Measurements from ENCODE around the gene PHTF2.

PHTF2 gene

DNA sequence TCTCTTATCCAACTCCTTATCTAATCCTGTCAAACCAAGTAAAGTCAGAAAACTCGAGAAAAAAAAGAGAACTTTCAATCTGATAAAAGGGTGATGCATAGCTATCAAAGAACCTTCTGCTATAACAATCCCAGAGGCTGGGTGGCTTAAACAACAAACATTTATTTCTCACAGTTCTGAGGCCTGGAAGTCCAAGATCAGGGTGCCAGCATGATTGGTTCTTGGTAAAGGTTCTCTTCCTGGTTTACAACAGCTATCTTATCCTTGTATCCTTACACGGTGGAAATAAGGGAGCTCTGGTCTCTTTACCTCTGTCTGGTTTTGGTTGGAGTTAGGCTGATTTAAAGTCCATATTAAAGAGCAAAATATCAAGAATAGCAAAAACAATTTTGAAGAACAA is 131.9 kb downstream of the PHTF2 start:
- DNase-seq (ENCODE audit: extremely low read depth, low read depth), result no peak
- TF ChIP-seq, protein P1, sequence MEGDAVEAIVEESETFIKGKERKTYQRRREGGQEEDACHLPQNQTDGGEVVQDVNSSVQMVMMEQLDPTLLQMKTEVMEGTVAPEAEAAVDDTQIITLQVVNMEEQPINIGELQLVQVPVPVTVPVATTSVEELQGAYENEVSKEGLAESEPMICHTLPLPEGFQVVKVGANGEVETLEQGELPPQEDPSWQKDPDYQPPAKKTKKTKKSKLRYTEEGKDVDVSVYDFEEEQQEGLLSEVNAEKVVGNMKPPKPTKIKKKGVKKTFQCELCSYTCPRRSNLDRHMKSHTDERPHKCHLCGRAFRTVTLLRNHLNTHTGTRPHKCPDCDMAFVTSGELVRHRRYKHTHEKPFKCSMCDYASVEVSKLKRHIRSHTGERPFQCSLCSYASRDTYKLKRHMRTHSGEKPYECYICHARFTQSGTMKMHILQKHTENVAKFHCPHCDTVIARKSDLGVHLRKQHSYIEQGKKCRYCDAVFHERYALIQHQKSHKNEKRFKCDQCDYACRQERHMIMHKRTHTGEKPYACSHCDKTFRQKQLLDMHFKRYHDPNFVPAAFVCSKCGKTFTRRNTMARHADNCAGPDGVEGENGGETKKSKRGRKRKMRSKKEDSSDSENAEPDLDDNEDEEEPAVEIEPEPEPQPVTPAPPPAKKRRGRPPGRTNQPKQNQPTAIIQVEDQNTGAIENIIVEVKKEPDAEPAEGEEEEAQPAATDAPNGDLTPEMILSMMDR (IDR thresholded peaks at IDR 0.05; ENCODE audit: low read depth, low read length), result no peak

DNA sequence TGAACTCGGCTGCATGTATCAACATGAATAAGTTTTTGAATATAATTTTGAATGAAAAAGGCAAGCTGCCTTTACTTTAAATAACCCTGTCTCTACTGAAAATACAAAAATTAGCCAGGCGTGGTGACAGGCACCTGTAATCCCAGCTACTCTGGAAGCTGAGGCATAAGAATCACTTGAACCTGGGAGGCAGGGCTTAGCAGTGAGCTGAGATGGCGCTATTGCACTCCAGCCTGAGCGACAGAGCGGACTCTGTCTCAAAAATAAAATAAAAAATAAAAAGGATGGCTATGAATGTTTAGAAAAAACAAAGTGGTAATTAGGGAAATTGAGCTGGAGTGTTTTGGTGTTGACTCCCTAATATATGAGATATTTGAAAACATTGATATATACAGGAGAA is 133.3 kb downstream of the PHTF2 start:
- no peak for DNase-seq (ENCODE audit: extremely low read depth, low read depth)
- TF ChIP-seq, protein P1 (IDR thresholded peaks at IDR 0.05; ENCODE audit: low read depth, low read length), result no peak

DNA sequence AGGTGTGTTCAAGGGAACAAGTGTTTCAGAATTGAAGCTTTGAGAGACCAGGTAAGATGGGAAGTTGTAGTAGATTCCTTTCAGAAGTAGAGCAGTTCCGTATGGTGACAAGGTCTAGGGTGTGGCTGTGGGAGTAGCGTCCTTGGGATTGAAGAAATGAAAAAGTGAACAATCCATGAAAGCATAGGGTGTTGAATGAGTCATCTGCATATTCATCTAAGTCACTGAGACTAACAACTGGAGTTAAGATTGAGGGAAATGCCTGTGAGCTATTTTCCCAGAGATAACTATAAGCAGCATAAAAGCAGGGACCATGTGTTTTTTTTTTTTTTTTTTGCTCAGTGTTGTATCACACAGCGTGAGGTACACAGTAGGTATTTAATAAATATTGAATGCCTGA is 134.8 kb downstream of the PHTF2 start:
- TF ChIP-seq, protein P1 (IDR thresholded peaks at IDR 0.05; ENCODE audit: low read depth, low read length), result no peak
- no peak for DNase-seq (ENCODE audit: extremely low read depth, low read depth)

DNA sequence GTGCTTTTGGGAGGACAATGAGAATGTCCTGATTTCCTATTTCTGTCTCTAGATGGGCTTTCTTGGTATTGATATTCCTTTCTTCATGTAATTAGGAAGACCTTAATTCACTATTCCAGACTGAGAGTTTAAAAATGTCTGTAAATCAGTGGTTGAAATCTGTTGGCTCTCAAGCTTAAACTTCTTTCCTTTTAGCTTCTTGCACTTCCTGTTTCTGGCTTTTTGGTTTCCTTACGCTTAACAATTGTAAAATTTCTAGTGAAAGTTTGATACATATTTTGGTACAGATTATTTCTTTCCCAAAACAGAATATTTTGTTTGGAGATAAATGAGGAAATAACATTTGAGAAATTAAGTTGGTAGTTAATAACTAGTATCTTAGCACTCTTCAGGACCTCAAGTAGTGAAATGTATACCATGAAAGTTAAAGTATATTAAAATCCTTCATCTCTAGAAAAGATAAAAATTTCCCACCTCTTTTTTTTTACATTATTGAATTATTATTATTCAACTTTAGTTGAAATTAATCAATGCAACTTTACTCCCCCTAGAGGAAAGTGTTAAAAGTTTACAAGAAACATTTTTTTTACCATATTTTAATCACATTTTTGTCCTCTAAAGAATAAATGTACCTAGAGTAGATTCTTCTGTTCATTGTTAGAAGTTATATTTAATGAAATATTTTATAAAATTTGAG is 137.2 kb downstream of the PHTF2 start:
- TF ChIP-seq, protein P1 (IDR thresholded peaks at IDR 0.05; ENCODE audit: low read depth, low read length), result peak; percentile 27
- no peak for DNase-seq (ENCODE audit: extremely low read depth, low read depth)

DNA sequence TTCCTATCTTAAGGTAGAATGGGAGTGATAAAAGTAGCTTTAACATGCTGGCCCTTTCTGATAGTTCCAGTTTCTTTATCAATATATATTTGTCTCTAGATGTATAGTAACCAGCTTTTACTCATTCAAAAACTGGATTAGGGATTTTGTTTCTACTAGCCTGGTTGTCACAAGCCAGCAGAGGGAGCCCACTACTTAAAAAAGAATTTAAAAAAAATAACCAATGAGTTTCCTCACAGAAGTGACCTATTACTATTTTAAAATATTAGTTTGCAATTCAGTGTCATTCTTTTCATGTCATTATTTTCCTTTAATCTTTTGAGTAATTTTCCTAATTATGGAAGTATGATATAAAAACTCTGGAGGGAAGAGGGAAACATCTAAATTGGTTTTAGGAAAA is 142.1 kb downstream of the PHTF2 start:
- TF ChIP-seq, protein P1 (IDR thresholded peaks at IDR 0.05; ENCODE audit: low read depth, low read length), result peak; percentile 74
- peak; percentile 10 for DNase-seq (ENCODE audit: extremely low read depth, low read depth)

DNA sequence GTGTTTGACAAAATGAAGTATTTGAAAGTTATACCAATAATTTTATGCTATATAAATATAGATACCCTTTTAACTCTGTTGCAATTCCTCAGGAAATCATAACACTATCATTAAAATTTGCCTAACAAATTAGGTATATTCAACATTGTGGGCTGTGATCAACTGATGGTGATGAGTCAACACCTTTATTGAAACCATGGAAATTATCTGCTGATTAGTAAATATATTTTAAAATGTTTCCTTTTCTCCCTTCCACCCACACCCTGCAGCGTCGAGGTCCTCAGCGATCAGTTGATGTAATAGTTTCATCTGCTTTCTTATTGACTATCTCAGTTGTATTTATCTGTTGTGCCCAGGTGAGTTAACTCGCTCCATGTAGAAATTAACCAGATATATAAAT is 143.9 kb downstream of the PHTF2 start:
- no peak for DNase-seq (ENCODE audit: extremely low read depth, low read depth)
- TF ChIP-seq, protein P1 (IDR thresholded peaks at IDR 0.05; ENCODE audit: low read depth, low read length), result no peak

DNA sequence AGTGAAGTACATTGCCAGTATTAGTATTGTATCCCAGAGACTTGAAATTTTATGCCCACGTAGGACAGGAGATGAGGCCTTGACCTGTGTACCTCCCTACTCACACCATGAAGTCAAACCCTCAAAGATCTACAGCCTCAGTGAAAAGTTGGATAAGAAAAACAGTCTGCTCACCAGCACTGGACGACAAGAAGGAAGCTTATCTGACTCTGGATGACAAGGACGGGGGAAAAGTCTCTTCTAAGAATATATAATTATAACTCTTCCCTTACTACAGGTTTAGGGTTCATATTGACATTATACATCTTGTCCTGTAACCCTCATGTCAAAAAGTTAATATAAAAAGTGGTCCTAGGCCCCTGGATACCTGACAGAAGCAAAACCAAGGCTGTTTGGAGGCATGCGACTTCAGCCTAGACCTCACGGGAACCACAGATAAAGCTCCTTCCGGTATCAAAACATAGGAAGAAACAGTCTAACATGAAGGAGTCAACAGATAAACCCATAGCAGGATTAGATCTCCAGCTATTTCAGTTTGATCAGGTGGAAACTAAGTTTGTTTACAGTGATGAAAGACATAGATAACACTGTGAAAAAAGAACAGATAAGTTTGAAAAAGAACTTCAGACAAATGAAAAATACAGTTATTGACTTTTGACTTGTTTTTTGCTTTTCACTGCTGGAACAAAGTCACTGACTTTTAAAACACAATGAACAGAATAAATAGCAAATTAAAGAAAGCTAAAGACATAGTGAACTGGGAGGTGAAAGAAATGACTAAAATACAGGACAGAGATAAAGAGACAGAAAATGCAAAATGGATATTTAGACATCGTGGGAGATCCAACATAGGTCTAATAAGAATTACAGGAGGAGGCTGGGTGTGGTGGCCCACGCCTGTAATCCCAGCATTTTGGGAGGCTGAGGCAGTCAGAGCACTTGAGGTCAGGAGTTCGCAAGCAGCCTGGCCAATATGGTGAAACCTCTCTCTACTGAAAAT is 145.9 kb downstream of the PHTF2 start:
- TF ChIP-seq, protein P1 (IDR thresholded peaks at IDR 0.05; ENCODE audit: low read depth, low read length), result no peak
- no peak for DNase-seq (ENCODE audit: extremely low read depth, low read depth)

All from AG09319 (cell line).